ACC112 (cell line): Measurements from ENCODE around the gene BMAL1.

Source experiments
- H2AFZ ChIP-seq: fragments of 200-600 bp; sonication (generic); one replicate; pipeline ENCODE4 v1.6.0; 2017; ENCODE audit warnings: antibody characterized with exemption, low read length; ENCODE audit not compliant: unreplicated experiment
- H3K27ac ChIP-seq: fragments of 200-600 bp; sonication (generic); 2 replicates; pipeline ENCODE4 v1.5.1; 2014; ENCODE audit warnings: low read depth, mild to moderate bottlenecking, antibody characterized with exemption, low read length, moderate library complexity
- H3K27me3 ChIP-seq: fragments of 200-600 bp; sonication (generic); 2 replicates; pipeline ENCODE4 v1.6.1; 2014; ENCODE audit warnings: mild to moderate bottlenecking, antibody characterized with exemption, low read length, moderate library complexity, mixed read lengths; ENCODE audit not compliant: insufficient read depth
- H3K36me3 ChIP-seq: fragments of 200-600 bp; sonication (generic); 2 replicates; pipeline ENCODE4 v1.6.1; 2016; ENCODE audit warnings: mild to moderate bottlenecking, antibody characterized with exemption, low read length, moderate library complexity, mixed read lengths; ENCODE audit not compliant: insufficient read depth
- H3K4me1 ChIP-seq: fragments of 200-600 bp; sonication (generic); one replicate; pipeline ENCODE4 v1.6.1; 2016; ENCODE audit warnings: low read length, mixed read lengths; ENCODE audit not compliant: insufficient read depth, unreplicated experiment, control insufficient read depth
- H3K4me3 ChIP-seq: fragments of 200-600 bp; sonication (generic); 2 replicates; pipeline ENCODE4 v1.5.1; 2014; ENCODE audit warnings: mild to moderate bottlenecking, low read depth, low read length
- H3K79me2 ChIP-seq: fragments of 200-600 bp; sonication (generic); one replicate; pipeline ENCODE4 v1.6.0; 2016; ENCODE audit warnings: low read length; ENCODE audit not compliant: control insufficient read depth, unreplicated experiment, insufficient read depth

The BMAL1 gene

DNA sequence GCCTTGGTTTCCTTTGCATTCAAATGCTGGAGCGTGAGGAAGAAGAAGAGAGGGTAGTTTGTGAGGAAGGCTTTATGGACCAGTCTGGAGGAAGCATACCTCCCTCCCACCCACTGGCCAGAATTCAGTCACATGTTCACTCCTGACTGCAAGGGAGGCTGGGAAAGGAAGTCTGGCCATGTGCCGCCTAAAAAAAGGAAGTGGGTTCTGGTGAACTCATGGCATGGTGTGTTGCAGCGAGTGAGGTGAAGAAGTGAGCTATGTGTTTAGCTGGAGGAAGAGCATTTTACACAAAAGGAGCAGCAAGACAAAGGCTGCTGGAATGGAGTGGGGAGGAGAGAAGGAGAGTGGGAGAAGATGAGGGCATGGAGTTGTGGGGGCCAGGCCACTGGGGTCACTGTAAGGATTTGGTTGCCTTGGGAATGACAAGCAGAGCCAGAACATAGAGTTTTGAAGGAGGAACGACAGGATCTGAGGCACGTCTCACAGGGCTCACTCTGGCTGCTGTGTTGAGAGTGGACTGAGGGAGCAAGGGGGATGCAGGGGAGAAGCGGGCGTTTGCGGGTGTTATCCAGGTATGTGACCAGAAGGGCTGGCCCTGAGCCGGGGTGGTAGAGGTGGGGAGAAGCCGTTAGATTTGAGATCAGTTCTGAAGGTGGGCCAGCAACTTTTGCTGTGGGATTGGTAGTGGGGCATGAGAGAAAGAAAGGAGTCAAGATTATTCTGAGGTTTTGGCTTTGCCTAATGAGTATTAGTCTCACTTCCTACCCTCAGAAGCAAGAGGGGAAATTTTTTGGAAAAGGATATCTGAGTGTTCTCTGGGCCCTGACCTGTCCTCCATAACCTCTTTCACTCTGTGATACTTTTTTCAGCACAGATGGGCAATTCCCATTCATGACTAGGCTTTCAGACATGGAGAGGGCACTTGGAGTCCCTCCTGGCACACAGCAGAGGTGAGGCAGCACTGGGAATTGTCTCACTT, 26.4 kb downstream of the BMAL1 start:
- Histone ChIP-seq H3K79me2 (peaks cover 60% of the 10 kb centered on the region), H2AFZ (no peak overlapping the region), H3K4me3 (no peak overlapping the region), H3K27me3 (no peaks in the 10 kb centered on the region), H3K36me3 (no peaks in the 10 kb centered on the region; the same call in 1 of the 2 replicates), H3K4me1 (no peaks in the 10 kb centered on the region), H3K27ac (no peak overlapping the region)

DNA sequence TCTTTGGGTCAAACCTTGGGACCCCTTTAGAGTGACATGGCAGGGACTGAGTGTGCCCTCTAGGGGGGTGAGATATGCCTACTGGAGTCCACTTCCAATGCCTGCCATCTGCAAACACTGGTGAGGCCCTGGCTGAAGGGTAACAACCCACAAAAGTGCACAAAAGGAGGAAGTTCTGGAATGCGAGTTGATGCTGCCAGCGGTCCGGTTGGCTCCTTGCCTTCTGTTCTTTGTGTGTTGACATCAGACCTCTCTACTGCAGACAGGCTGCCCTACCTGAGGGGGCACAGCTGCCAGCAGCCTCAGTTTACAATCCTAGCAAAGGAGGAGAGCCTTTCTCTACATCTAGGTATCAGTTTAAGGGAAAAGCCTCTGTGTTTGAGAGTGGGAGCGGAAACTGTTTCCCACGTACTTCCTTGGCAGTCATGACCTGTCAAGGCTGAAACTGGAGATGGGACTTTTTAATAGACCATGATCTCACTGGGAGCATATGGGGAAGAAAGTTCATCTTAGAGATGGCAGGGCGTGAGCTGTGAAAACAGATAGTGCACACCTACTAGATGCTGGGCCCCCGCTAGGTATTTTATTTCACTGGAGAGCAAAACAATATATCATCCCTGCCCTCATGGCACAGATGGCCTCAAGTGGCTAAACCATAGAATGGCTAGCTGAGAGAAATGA, 27.2 kb downstream of the BMAL1 start:
- H3K36me3 ChIP-seq: no peaks in the 10 kb centered on the region; the same call in 1 of the 2 replicates
- no peak overlapping the region for H3K4me3 ChIP-seq
- H3K27ac ChIP-seq: no peak overlapping the region
- H3K4me1 ChIP-seq: no peaks in the 10 kb centered on the region
- no peaks in the 10 kb centered on the region for H3K27me3 ChIP-seq
- peaks cover 57% of the 10 kb centered on the region for H3K79me2 ChIP-seq
- no peak overlapping the region for H2AFZ ChIP-seq

DNA sequence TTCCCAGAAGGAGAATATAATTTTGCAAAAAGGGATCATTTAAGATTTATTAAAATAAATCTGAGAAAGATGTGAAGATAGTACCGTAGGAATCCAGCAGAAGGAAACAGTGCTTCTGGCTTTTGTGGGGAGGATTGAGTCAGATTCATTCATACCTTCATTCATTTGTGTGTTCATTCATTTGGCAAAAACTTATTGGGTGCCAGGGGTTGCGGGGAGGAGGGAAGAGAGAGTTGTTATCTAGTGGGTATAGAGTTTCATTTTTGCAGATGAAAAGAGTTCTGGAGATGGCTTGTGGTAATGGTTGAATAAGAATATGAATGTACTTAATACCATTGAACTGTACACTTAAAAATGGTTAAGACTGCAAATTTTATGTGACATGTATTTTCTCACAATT, 31.1 kb downstream of the BMAL1 start:
- Histone ChIP-seq H3K27me3 (no peaks in the 10 kb centered on the region), H3K36me3 (no peaks in the 10 kb centered on the region), H3K4me3 (no peak overlapping the region), H3K79me2 (peaks cover 40% of the 10 kb centered on the region), H3K27ac (no peak overlapping the region), H2AFZ (no peak overlapping the region), H3K4me1 (no peaks in the 10 kb centered on the region)

DNA sequence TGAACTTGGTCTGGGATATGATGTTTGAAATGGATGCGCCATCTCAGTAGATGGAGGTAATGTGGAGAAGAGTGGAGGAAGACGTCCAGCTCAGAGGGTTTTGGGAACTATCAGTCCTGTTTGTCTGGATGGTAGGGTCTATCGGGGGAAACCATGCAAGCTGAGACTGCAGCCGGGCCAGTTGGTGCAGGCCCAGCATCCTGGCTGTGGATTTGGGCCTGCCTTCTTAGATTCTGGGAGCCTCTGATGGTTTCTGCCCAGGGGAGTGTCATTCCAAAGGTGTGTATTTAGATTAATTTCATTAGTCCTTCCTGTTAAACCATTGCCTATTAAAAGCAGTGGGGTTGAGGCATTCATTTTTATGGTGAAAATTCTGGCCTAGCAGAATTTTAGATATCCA, 31.6 kb downstream of the BMAL1 start:
- H2AFZ ChIP-seq: no peak overlapping the region

DNA sequence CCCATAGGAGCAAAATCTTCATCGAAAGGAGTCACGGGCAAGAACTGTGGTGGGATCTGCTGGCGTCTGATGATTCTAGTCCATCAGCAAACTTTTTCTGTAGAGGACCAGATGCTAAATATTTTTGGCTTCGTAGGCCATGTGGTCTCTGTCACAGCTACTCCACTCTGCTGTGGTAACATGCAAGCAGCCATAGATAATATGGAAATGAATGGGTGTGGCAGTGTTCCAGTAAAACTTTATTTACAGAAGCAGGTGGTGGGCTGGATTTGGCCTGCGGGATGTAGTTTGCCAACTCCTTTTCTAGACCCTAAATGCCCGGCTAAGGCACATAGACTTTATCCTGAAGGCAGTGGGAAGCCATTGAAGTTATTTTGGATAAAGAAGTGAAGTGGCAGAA, 32.9 kb downstream of the BMAL1 start:
- Histone ChIP-seq H3K79me2 (peaks cover 30% of the 10 kb centered on the region), H2AFZ (no peak overlapping the region), H3K27ac (no peak overlapping the region), H3K27me3 (no peaks in the 10 kb centered on the region), H3K4me3 (no peak overlapping the region), H3K36me3 (no peaks in the 10 kb centered on the region), H3K4me1 (peaks cover 8% of the 10 kb centered on the region)

More for the DNA sequence above, 31.6 kb downstream of the BMAL1 start:
- Histone ChIP-seq H3K27me3 (no peaks in the 10 kb centered on the region), H3K4me1 (no peaks in the 10 kb centered on the region), H3K36me3 (no peaks in the 10 kb centered on the region), H3K27ac (no peak overlapping the region), H3K4me3 (no peak overlapping the region), H3K79me2 (peaks cover 35% of the 10 kb centered on the region)

DNA sequence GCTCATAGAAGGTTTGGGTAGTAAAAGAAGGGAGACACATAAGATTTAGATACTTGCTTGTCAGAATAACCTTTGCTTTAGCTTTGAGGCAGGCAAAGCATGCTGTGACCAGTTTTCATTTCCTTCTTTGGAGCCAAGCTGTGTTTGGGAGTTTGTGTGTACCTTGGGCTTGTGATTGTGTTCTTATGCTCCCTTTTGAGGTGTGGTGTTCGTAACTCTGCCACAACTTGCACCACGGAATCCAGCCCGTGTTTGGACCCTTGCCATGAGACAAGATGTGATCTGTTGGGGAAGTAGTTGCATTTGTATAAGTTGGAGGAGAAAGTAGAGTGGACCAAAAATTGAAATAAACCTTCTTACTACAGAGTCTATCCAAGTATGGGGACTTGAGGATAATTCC, 34.0 kb downstream of the BMAL1 start:
- Histone ChIP-seq H3K79me2 (peaks cover 22% of the 10 kb centered on the region), H3K4me3 (no peak overlapping the region), H3K4me1 (peaks cover 19% of the 10 kb centered on the region), H2AFZ (no peak overlapping the region), H3K36me3 (no peaks in the 10 kb centered on the region), H3K27ac (no peak overlapping the region), H3K27me3 (no peaks in the 10 kb centered on the region)

DNA sequence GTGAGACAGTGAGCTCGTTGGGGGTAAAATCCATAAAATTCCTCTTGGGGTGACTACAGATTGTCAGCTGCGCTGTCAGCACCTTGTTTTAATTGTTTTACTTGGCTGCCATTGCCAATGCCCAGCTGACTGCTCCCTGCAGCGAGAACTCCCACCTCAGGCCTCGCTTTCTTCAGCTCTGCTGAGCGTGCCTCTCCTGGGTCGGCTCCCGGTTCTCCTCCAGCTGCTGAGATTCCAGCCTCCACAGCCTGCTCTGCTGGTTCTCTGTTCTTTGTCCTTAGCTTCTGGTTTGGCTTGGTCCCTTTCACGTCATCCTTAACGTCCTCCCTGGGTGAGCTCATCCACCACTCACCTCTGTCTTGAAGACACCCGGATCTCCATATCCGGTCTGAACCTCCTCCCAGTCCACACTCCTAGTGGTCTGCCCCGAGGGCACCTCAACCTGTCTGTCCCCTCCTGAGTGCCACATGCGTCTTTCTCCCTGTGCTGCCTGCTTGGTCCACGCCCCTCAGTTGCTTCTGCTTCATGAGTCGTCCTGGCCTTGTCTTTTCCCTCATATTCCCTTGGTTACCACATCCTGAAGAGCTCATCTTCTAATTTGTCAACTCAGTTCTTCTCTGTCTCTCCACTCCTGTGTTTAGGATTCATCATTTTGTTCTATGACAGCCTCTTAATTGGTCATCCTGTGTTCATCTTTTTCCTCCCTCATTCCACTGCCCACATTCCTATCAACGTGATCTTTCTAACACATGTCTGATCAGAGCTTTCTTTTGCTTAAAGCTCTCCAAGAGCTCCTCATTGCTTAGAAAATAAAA, 35.6 kb downstream of the BMAL1 start:
- no peaks in the 10 kb centered on the region for H3K36me3 ChIP-seq
- peaks cover 20% of the 10 kb centered on the region for H3K79me2 ChIP-seq
- no peaks in the 10 kb centered on the region for H3K27me3 ChIP-seq
- no peak overlapping the region for H3K27ac ChIP-seq
- no peak overlapping the region for H3K4me3 ChIP-seq
- H3K4me1 ChIP-seq: peaks cover 35% of the 10 kb centered on the region
- no peak overlapping the region for H2AFZ ChIP-seq

DNA sequence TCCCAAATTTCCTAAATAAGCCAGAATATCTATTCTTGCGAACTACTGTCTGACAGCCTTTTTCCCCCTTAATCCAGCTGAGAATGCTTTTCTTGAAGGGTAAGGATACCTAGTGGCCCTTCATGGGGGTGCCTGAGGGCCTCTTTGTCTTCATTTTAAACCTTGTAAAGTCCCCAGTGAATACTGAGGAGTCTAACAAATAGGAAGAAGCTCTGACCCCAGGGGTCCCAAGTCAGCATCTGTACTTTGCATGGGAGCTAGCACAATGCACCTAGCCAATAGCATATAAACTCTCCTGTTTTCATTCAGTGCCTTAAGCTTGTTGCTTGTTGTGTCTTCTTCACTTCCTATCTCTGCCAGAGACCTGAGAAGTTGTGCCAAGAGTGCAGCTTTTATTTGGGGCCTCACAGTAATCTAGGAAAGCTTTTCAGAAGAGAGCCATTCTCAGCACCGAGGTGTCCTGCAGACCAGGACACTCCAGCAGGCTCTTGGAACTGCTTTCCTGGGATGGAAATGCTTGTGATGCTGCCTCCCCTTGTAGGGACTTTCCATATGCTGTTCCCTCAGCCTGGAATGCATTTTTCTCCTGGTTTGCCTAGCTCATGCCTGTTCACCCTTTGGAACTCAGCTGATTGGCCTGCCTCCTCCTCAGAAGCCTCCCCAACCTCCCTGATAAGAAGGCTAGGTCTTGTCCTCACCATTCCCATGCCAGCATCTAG, 37.2 kb downstream of the BMAL1 start:
- Histone ChIP-seq H3K27me3 (no peaks in the 10 kb centered on the region), H3K4me1 (peaks cover 45% of the 10 kb centered on the region), H3K27ac (no peak overlapping the region), H3K4me3 (no peak overlapping the region), H3K79me2 (peaks cover 30% of the 10 kb centered on the region), H2AFZ (no peak overlapping the region), H3K36me3 (no peaks in the 10 kb centered on the region)

DNA sequence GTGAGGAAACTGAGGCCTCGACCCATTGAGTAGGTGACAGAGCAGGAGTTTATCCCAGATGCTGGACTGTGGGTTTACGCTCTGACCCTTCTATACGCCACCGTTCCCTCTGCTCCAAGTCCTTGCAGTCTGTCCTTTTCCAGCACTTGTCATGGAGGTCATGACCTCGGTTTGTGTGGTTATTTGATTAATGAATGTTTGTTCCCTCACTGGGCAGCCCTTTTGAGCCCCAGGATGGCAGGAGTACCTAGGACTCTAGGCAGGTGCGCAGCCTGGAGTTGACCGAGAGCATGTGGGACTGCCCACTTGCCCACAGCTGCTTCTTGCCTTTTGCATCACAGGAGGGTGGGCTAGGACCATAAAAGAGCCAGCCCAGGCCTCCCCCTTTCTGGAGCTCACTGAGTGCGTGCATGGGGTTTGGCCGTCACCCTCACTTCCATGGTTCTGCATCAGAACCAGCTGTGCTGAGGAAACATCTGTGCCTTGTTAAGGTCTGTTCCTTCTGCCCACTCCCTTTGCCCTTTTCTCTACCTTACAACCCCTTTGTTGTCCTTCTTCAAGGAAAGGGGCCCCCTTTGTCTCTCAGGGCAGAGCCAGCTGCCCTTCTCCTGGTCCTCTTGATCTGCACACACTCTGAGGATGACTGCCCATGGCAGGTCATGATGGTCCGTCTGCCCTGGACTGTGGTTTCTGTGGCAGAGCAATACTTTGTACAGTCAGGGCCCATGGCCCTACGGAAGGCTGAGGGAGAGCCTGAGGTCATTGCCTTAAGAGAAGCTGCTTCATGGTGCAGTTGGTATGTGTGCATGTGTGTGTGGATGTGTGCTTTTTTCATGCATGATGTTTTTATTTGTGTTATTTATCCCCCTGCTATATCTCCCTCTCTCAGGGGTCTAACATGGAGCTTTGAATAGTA, 38.2 kb downstream of the BMAL1 start:
- H3K36me3 ChIP-seq: no peaks in the 10 kb centered on the region
- H3K27ac ChIP-seq: peak overlapping the region; percentile 25; the same call in 1 of the 2 replicates
- H3K27me3 ChIP-seq: no peaks in the 10 kb centered on the region
- H2AFZ ChIP-seq: no peak overlapping the region
- H3K4me3 ChIP-seq: no peak overlapping the region
- peaks cover 45% of the 10 kb centered on the region for H3K4me1 ChIP-seq
- peaks cover 39% of the 10 kb centered on the region for H3K79me2 ChIP-seq
